IPS-NIHi7 (cell line): Measurements from ENCODE around the gene SBF1.

Experiments used
- DNase-seq: peaks from one replicate; pipeline ENCODE4 v3.0.0; 2012; ENCODE audit warnings: mixed read lengths; ENCODE audit errors: extremely low spot score

Gene SBF1

DNA sequence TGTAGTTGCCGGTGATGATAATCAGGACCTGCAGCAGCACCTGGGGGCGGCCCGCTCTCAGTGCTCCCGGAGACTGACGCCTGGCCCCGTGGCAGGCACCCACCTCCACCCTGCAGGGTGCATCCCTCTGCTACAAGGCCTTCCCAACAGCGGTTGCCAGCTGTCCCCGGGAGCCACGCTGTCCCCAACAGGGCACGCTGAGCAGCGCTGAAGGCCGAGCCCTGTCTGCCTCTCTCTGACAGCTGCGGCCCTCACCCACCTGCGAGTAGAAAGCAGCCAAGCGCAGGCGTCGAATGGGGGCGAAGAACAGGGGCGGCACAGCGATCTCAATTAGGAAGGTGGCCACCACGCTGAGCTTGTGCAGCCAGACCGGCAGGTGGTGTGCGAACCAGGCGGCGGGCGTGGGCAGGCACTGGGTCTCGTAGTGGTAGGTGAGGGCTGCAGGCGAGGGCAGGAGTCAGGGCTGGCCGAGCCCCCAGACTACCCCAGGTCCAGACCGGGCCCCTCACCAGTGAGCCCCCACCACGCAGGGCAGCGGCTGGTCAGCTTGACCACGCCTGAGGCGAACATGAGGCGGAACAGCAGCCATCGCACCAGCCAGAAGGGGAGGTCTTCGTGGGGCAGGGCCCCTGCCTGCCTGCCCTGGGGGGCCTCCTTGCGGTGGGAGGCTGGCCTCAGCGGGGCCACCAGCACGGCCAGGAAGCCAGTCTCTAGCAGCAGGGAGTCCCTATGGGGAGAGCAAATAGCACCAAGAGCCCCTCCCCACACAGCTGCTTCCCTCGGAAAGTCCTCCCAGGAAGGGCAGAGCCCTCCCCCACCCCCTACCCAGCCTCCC lies 31.2 kb upstream of the SBF1 start:
- no peak for DNase-seq

DNA sequence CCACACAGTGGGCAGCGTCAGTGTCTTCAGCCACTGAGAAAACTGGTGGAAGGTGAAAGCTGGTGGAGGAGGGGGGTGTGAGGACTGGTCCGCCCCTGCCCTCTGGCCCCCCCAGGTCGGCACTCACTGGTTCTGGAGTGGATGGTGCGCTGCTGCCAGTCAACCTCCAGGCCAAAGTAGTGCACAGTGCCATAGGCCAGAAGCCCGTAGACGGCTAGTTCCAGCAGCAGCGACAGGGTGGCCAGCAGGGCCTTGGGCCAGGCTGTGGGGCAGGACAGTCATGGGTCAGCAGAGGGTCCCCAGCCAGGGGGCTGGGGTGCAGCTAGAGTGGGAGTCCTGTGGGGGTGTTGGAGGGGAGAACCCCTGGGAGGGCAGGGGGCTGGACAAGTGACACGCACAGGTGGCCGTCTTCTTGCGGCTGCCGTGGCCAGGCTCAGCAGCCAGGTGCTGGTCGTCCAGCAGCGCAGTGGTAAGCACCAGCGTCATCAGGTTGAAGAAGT lies 30.5 kb upstream of the SBF1 start:
- no peak for DNase-seq

DNA sequence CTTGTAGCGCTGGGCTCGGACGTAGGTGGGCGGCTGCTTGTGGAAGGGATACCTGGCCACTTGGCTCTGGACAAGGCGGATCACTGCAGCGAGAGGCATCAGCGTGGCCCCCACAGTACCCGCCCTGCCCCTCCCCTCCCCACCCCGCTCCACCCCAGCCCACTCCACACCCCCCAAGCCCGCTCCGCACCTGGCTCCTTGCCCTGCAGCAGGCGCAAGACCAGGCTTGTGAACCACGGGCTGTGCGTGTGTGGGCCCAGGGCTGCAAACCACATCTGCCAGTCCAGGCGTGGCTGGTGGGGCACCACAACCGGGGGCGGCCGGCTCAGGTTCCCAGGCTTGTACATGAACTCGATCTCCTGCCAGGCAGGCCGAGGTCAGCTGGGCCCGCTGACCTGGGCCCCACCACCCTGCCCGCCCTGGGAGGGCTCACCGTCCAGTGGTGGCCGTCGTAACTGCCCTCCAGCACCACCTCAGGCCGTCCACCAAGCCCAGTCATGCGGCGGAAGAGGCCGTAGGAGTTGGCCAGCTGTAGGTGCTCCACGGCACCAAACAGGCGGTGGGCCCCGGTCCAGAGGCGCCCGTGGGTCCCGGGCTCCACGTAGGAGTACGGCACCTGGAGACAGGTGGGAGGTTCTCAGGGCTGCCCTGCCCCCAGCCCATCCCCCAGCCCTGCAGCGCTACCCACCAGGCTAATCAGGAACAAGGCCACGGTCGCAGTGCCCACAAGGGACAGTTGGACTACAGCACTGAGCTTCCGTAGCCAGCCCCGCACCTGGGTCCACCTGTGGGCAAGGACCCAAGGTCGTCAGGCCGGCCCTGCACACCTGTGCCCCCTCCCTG lies 29.8 kb upstream of the SBF1 start:
- no peak for DNase-seq

DNA sequence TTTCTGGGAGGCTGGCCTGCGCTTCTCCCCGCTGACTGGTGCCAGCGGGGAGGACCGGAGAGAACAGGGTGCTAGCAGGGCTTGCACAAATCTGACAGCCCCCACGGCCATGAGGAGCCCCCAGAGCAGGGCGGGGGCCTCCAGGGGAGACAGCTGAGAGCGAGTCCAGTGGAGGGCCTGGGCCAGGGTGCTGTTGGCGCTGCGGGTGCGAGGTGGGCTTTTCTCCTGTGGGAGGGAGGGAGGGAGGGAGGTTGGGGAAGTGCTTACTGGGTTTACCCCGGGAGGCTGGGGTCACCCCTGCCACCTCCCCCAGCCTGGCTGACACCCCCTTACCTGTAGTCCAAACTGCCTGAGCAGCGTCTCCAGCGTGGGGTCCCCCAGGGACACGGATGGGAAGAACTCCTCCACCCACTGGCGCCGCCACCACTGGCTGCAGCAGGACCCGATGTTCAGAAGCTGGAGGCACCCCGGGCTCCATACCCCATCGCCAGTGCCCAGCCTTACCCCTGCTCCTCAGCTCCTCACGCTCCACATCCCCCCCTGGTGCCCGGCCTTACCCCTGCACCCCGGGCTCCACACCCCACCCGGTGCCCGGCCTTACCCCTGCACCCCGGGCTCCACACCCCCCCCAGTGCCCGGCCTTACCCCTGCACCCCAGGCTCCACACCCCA lies 28.8 kb upstream of the SBF1 start:
- DNase-seq: no peak

DNA sequence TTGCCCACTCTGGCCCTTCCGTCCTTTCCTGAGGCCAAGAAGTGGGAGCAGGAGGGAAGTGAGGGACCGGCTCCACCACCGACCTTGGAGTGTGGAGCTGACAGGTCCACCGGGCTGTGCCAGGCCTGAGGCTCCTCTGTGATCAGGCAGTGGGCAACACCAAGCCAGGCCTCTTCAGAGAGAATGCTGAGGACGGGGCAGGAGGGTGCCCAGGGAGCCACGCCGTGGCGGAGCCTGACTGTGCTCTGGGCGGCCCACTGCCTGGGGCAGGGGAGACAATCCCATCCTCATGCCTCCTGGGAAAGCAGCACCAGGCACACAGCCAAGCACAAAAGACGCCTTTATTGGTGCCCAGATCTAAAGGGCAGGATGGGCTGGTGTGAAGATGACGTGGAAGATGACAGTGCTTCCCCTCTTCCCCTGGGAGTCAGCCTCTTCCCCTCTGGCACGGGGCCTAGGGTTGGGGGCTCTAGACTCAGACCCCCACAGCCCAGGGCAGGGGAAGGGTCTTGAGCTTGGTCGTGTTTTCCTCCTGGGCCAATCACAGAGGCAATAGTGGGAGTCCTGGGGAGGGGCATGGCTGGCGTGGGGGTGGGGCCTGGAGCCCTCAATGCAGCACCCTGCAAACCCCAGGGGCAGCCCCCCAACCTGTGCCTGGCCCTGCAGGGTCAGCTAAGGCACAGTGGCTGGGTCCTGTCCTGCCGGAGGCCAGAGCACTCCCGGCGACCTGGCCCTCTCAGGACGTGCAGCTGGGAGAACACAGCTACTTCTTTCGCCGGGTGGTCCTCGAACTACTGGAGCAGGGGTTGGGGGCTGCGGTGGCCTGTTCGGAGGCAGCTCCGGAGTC lies 28.0 kb upstream of the SBF1 start:
- no peak for DNase-seq

DNA sequence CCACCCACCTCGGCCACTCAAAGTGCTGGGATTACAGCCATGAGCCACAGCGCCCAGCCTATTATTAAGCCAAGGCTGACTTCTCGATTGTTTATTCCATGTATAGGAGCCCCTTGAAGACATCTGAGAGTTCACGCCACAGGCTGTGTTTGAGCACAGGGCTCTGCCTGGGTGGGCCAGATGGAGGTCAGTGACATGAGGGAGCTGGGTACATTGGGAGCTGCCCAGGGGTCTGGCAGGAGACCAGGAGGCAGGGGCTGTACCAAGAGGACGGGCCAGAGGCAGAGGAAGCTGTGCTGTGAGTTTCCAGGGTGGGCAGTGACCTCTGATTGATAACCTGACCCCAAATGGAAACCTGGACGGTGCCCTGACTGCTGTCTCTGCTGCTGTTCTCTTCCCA lies 27.3 kb upstream of the SBF1 start:
- no peak for DNase-seq

DNA sequence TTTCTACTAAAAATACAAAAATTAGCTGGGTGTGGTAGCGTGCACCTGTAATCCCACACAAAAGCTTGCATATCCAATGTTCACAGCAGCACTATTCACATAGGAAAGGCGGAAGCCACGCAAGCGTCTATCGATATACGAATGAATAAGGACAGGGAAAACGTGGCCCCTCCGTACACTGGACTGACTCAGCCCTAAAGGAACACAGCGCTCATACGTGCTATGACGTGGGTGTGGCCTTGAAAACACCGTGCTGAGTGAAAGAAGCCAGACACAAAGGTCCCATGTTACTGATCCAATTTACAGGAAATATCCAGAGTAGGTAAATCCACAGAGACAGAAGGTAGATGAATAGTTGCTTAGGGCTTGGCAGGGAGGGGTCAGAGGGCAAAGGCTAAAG lies 25.6 kb upstream of the SBF1 start:
- no peak for DNase-seq

DNA sequence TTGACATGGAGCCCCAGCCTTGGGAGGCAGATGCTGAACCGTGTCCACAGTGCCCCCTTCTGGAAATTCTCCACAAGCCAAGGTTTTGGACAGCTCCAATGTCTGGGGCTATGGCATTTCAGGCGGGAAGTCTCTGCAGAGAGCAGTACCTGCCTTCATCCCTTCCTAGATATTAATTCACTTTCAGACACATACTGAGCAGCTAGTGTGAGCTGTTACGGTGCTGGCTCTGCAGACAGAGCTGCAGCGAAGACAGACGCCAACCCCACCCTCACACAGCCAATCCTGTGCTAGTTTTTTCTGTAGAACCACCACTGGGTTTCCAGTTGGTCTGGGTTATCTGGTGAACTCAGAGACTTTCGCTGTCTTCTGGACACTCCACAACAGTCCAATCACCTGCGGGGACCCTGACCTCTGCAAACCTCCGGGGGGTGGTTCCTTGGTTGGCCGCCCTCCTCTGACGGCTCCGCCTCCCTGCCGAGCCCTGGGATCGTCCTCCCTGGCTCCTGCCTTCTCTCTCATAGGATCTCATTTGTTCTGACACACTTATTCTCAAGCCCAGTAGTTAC lies 23.6 kb upstream of the SBF1 start:
- DNase-seq: peak; percentile 87

DNA sequence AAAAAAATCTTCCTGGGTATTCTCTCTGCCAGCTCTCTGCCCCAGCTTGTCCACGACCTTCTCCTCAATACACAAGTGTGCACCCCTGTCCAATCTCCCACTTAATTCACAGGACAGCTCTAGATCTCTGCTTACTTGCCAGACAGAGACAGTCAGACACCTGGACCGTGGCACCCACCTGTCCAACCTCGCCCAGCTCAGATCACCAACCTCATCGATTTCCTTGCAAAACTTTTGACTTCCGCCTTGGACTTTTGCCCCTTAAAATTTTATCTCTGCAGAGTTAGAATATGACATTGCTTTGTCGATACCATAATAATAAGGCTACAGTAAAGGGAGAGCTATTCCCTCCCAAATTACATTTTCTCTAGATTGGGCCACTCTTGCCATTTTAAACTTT lies 22.3 kb upstream of the SBF1 start:
- DNase-seq: no peak

DNA sequence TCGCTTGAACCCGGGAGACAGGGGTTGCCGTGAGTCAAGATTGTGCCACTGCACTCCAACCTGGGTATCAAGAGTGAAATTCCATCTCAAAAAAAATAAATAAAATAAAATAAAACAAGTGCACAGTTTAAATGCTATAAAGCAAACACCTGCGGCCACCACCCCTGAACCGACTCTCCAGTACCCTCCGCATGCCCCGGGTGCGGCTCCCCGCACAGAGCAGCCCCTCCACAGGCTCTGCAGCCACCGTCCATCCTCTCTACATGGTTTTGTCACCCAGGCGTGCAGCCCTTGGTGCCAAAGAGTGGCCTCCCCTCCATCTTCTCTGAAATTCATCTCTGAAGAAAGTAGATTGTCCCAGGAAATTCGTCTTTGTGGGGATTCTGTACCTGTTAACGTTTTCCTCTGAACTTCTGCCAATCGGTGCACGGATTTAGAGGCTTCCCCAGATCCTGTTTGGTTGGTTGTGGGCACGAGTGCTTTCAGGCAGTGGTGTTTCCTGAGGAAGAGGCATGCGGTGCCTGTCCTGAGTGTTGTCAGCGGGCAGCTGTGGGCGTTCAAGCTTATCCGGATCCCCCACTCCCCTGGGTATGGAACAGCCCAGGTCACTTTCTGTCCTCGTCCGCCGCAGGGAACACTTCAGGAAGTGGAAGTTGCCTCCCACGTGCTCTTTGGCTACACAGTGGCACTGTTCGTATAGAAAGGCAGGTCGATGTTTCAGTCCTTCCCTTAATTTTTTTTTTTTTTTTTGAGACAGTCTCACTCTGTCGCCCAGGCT lies 15.9 kb upstream of the SBF1 start:
- no peak for DNase-seq

DNA sequence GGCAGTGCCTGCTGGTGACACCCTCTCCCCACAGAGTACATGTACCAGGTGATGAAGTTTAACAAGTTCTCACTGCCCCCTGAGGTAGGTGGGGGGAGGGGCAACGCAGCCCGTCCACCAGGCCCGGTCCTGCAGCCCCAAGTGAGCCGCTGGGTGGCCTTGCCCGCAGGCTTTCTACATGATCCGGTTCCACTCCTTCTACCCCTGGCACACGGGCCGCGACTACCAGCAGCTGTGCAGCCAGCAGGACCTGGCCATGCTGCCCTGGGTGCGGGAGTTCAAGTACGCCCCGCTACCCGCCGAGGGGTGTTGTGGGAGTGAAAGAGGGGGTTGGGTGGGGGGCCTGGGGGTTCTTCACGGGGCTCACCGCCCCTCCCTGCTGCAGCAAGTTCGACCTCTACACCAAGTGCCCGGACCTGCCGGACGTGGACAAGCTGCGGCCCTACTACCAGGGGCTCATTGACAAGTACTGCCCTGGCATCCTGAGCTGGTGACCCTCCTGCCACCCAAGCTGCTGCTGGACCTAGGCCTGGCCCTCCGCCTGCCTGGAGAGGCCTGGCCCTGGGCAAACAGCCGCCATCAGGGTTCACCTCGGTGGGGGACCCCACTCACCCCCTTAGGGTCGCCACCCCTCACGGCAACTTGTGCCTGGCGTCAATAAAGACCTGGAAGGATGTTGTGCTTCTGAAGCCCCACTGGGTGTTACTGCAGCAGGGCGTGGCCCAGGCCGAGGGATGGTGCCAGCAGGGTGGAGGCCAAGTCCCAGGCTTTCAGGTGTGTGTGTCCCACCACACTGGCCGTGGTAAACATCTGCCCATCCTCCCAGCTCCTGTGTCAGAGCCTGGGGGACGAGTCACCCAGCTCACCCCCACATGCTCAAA lies 14.8 kb upstream of the SBF1 start:
- DNase-seq: no peak

DNA sequence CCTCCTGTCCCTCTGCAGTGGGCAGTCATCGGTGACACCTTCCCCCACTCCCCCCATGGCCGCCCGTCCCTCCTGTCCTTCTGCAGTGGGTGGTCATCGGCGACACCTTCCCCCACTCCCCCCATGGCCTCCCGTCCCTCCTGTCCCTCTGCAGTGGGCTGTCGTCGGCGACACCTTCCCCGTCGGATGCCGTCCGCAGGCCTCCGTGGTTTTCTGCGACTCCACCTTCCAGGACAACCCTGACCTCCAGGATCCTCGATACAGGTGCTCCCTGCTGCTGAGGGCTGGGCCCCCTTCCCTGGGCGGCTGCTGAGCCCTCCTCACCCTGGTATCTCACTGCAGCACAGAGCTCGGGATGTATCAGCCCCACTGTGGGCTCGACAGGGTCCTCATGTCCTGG lies 14.1 kb upstream of the SBF1 start:
- no peak for DNase-seq

DNA sequence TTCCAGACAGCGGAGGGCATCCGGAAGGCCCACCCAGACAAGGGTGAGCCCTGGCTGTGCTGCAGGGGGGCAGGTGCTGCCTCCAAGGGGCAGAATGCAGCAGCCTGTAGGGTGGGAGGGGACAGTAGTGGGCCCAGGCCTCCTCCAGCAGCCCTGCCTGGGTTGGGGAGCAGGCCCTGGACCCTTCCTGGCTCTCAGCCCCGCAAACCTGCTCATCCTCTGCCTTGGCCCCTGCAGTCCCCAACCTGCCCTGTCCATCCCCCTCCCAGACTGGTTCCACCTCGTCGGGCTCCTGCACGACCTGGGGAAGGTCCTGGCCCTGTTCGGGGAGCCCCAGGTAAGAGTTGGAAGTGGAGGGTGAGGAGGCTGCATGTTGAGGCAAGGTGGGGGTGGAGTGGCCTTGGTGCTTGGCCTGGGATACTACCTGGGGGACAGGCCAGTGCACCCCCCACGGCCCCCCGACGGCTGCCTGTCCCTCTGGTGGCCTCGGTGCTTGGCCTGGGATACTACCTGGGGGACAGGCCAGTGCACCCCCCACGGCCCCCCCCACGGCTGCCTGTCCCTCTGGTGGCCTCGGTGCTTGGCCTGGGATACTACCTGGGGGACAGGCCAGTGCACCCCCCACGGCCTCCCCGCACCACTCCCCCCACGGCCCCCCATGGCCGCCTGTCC lies 13.3 kb upstream of the SBF1 start:
- DNase-seq: no peak

DNA sequence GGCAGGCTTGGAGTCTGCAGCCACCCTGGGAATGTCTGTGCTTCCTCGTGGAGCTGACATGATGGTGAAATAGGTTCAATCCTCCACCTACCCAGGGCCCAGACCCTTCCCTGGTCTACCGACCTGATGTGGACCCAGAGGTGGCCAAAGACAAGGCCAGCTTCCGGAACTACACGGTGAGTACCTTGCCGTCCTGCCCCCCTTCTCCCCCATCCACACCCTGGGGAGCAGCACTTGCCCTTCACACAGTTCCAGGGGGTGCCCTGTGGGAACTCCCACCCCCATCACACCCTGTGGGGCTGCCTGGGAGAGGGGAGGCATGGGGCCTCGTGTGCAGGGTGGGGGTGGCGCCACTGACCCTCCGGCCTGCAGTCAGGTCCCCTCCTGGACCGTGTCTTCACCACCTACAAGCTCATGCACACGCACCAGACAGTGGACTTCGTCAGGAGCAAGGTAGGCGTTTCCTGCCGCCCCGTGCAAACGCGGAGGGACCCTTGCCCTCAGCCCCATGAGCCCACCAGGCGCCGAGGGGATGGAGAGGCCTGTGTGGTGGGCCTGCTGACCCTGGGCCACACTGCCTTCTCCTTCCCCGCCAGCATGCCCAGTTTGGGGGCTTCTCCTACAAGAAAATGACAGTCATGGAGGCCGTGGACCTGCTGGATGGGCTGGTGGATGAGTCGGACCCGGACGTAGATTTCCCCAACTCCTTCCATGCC lies 12.6 kb upstream of the SBF1 start:
- DNase-seq: no peak

DNA sequence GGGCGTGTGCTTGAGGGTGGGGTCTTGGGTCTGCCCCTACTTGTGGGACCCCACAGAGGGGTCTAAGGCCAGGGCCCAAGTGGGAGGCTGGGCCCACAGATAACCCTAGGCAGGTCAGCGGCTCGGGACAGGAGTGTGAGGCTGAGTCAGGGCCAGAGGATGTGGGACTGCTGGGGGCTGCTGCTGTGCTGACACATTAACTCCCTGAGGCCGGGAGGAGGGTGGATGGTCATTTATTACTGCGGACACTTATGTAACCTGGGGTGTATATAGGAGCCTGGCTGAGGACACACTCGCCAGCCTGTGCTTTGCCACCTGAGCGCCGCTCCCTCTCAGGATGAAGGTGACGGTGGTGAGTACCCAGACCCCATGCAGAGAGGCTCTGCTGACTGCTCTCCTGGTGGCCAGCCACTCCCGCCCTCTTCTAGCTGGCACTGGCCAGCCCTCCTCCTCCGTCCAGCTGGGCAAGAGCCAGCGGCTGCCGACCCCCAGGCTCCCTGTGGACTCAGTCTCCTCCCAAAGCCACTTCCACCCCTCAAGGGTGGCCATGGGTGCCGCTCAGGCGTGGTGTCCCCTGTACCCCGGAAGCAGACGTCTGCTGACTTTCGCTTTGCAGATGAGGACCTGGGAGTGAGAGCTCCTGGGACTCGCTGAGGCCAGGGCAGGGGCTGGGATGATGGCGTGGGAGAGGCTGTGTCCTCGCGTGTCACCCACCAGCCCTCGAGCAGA lies 11.9 kb upstream of the SBF1 start, which contains the start of gene MIOX:
Gene MIOX, plus strand, starts transcription at position 299 of the 729 bp plus-strand sequence. Its CDS starts 39 bp downstream, at position 338.
- DNase-seq: no peak

DNA sequence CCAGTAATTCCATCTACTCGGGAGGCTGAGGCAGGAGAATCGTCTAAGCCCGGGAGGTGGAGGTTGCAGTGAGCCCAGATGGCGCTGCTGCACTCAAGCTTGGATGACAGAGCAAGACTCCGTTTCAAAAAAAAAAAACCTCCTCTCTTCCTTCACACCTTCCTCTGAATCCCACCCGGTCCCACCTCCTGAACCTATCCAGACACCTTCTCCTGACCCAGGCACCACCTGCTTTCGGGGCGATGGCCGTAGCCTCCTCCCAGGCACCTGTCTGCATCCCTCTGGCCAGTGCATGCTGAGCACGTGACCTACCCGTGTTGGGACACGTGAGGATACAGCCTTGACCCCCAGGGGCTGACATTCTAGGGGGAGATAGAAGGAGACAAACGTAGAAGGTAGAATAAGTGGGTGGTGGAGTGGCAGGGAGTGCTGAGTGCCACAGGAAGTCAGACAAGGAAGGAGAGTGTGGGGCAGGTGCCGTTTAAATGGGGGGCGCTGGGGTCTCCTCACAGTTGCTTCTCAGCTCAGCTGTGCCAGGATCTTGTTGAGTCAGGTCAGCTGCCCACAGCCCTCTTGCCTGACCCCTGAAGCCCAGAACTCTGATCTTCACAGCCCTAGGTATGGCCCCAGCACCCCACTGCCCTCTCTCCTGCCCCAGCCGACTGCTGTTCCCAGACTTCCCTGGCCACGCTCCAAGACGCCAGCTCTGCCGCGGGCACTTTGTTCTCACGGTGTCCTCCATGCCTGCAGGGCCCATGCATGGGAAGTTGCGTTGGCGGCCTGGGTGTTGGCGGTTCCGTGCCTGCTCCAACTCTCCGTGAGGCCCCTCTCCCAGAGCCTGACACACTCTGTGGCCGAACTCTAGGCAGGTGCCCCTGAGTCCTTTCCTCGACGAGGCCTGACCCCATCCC lies 10.6 kb upstream of the SBF1 start:
- DNase-seq: no peak
